ENCODE measurements around the gene DCT.
A peak's percentile ranks its signal among the peaks of the same experiment; 100 is the strongest.

Gene DCT

DNA sequence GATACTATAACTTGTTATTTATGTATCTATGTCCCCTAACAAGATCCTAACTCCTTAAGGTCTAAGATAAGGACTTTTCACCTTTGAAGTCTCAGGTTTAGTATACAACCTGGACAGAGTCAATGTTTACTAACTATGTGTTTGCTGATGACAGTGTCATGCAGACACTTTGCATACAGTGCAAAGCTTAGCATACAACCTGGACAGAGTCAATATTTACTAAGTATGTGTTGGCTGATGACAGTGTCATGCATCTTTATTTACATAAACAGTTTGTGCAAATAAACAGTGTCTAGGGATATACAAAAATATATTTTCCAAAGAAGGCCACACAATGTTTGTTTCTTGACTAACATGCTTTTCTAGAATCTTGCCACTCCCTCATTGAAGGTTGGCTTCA is 34.7 kb downstream of the DCT start:
- DNase-seq = no peak

DNA sequence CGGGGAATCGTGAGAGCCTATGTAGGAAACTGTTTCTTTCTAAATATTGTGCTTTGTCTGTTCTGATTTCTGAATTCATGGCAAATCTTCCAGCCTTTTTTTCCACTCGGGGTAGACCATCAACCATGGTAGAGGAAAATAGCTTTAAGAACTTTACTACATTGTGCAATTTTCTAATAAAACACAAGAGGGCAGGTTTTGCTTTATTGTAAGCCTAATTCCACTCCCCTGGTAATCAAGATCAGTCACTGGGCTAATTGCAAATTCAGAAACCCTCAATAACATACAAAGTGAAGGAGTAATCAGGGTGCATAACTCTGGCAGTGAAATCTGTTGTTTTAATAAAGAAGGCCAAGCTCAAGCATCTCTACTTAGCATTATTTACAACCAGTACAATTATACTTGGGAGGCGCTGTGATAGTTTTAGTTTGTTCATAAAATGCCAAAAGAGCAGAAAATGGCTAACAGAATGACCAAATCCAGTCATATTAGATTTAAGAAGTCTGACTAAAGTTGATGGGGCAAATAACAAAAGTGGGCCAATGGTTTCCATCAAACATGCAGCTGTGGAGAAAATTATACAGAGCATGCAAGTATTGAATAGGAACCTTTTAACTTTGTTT is 43.8 kb downstream of the DCT start:
- DNase-seq = peak; percentile 69

DNA sequence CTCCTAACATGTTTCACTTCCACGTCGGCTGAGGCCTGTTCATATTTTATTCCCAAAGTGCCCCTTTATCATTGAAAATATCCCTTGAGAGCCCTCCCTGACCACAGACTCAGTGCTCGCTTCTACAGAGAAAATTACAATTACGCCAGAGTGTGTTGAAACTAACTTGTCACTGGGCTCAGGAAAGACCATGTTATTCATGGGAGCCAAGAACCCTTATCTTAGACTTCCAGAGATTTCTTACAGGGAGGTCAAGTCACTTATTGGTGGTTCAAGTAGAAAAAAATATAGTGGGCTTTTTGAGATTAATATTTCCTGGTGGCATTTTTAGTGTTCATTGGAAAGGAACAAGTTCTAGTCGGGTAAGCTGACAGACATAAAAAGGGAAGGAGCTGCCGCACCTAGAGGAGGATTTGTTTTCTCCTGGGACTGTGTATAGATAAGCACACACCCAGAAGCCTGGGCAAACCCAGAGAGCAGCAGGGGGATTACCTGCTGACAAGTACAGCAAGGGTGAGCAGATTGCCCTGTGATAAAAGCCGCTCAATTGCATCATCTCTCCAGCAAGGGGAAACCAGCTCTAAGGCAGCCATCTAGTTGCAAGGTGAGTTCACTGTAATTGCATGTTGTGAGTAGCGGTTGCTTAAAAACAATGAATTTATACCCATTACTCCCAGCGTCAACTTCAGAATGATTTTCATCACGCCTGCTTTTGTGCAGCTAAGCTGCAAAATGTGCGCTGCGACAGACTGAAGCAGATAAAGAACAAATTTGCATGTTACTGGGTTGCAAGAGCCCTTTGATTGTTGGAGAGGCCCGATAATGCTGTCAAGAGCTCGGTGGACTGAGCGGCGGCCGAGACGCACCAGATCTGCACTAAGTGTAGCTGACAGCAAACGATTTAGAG is 46.2 kb downstream of the DCT start:
- peak; percentile 70 for DNase-seq

DNA sequence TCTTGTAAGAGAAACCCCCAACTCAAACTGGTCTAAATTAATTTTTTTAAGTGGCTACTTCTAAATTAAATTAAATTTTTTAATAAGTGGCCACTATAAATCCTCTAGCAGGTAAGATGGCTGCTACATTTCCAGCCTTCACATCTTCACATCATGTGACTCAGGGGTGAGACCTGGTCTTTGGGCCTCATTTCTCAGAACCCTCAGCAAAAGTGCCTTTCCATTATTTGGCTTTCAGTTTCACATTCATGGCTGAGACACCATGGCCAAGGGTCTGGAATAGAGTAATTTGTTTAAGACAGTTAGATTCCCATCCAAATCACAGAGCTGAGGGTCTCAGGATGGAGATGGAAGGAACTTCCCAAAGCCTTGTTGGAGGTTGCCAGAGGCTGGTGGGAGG is 47.5 kb downstream of the DCT start:
- DNase-seq = no peak

DNA sequence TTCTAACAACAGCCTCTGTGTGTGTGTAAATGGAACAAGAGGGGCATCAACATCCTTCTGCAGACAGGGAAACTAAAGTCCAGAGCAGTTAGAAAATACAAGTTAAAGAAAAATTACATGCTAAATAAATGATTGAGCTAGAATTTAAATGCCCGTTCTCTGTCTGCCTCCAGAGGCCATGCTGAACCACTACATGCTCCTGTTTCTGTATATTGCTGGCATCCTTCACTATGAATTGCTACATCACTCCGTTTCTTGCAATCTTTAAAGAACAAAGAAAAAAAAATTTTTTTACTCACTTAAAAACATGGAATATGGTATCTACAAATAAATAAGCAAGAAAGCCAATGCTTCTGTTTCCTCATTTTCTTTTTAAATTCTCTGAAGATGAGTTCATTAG is 47.9 kb downstream of the DCT start:
- no peak for DNase-seq

DNA sequence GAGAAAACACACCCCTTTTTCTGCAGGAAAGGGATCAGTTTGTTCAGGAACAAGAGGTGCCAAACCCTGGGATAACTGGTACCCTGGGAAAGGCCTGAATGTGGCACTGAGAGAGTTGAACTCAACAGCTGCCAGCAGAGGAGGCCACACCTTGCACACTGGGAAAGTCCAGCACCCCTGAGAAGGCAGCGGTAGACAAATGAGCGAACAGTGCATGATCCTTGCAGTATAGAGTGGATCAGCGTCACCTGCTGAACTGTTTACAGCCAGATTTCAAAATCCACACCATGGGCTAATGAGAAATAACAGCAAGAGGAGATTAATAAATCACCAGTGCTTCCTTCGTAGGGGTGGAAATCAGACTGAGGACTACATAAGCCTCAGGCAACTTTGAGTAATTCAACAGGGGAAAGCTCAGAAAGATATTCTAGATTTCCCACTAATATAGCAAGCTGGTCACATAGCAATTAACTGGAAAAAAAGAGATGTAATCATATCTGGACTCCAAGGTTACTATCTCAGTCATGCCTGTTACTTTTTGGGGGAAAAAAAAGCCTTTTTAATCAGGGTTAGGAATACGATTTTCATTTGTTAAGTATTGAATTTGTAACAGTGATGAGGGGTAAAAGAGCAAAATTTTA is 52.0 kb downstream of the DCT start:
- DNase-seq = no peak

GRCh38 chr13:94419925-94420305 is 59.6 kb downstream of the DCT start:
- DNase-seq = no peak

DNA sequence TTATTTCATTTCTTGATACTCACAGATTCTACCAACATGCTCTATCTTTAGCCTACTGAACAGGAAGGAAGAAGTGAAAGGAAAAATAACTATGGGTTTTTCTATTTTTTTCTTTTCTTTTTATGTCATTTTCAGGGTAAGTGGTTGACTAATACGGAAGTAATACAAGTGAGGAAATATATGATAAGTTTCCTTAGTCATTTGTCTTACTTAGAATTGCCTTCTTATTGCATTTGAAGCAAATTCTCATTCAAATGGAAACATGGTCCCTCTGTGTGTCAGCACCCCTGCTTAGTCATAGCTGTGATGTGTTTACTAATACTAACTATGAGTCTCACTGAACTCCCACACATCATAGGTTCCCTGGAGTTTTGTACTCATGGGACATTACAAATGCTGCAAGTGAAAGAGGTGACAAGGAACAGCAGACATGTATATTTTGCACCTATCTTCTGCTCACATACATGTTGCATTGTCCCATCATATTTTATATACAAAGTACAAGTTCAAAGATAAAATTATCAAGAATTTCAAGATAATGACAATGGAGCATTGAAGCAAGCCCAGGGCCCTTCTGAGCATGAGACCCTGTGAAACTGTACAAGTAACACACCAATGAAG is 60.1 kb downstream of the DCT start:
- no peak for DNase-seq

- no peak for DNase-seq
These were observed 62.2 kb downstream of the DCT start for GRCh38 chr13:94417294-94417693.

GRCh38 chr13:94416454-94417080 is 62.9 kb downstream of the DCT start:
- peak; percentile 24 for DNase-seq

GRCh38 chr13:94415500-94416237 is 63.8 kb downstream of the DCT start:
- no peak for DNase-seq

- no peak for DNase-seq
These were observed 64.8 kb downstream of the DCT start for GRCh38 chr13:94414708-94415107.

DNA sequence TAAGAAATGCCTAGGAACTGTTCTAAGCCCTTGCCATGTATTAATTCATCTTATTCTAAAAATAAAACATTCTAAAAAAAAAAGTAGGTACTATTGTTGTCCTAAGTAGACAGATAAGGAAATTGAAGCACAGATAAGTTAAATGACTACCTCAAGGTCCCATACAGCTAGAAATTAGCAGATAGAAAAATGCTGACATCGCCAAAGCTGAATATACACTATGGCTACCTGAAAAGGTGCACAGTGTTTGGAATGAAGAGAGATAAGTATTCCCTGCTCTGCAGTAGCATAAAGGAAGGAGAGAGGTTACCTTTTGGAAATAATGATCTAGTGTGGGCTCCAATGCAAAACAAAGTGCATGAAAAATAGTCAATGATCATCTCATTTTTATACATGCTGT is 65.3 kb downstream of the DCT start:
- no peak for DNase-seq

- no peak for DNase-seq
These were observed 65.9 kb downstream of the DCT start for GRCh38 chr13:94413598-94413944.

- DNase-seq = no peak
These were observed 66.4 kb downstream of the DCT start for GRCh38 chr13:94412870-94413597.

DNA sequence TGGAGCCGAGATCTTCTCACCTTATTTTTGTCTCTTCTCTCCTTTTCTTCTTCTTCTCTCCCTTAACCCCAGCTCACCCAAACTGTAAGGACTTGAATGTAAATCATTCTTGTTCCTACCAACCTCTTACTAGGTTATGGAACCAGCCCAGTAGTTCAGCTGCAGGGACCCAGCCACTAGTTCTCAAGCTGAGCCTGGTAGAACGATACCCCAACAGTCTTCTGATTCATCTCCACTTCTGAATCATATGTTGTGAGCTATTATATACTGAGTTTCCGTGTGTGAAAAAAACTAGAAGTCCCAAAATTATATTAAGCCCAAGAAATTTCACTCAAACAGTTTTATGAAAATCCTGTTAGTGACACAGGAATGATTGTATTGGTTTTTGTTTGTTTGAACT is 67.7 kb downstream of the DCT start:
- DNase-seq = no peak

DNA sequence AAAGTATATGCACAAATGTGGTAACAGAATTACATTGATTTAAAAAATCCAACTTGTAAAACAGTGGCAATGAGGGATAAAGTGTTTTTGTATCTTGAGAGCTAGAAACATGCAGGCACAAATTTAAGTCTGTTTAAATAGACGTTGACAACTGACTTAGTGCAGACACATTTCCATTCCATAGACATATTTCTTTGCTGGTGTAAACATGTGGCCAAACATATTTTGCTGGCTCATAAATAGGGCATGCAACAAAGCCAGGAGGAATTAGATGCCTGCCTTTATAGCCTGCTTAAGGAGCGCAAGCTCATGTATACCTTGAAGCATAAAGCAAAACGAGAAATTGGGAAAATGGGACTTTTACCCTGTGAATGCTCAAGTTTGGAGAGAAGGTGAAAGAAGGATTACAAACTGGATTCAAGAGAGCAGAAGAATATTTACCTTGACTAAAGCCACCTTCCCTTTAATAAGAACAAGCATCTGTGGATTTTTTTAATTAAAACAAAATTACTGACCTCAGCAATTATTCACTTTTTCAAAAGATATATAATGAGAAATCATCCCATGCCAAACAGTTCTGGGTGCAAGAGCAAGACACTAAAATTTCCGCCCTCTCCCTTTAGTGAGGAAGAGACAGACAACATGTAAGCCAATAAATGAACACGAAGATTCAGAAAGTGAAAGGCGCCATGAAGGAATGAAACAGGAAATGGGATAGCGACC is 71.0 kb downstream of the DCT start:
- no peak for DNase-seq

GRCh38 chr13:94400874-94401273 is 78.6 kb downstream of the DCT start:
- no peak for DNase-seq

GRCh38 chr13:94399812-94400211 is 79.7 kb downstream of the DCT start:
- no peak for DNase-seq

DNA sequence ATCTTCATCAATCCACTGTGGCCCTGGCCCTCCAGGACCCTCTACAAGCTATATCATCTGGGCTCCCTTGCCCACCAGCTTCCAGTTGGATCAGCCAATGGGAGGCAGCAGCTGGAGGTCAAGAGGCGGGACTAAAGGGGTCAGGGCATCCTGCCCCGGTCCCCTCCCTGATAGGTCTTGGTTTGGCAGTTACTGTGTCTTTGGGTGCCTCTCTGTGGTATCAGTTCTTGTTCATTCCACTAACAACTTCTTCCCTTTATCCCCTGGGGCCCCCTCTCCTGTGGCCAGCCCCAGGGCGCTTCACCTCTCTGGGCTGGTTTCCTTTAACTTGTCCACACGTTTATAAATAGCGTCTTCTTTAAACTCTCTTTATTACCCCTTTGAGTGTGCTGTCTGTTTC is 83.6 kb downstream of the DCT start:
- DNase-seq = no peak

DNA sequence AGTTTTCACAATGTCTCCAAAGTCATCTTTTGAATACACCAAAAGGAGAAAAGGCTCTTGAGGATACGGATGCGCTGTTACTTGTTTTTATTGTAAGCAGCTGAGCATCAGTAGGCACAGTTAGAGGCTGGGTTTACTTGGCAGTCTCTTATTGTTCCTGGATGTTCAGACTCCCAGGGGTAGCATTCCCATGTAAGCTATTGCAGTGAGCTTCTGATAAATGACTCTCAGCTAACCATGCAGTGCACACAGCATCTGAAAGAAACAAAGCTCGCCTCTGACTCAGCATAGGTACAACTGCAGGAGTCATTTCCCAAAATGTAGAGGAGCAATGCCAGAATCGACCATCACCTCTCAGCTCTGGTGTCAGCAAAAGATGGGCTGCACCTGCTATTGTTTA is 84.8 kb downstream of the DCT start:
- DNase-seq = no peak
